Stimulated activated CD4-positive, alpha-beta T cell treated with anti-CD3 and anti-CD28 coated beads, Interleukin-15, amount 100 ng/mL, for 24 hours (primary cell): ENCODE measurements around the gene GSTM3.
A peak's percentile ranks its signal among the peaks of the same experiment; 100 is the strongest.
"Not testable (repeated sequence)": the region's sequence is repeated elsewhere in the genome, so short reads cannot be mapped to it uniquely, and the experiment has no call there.

Experiments used
- DNase-seq: peaks from one replicate; pipeline ENCODE4 v3.0.0-alpha.2; 2020

The GSTM3 gene

DNA sequence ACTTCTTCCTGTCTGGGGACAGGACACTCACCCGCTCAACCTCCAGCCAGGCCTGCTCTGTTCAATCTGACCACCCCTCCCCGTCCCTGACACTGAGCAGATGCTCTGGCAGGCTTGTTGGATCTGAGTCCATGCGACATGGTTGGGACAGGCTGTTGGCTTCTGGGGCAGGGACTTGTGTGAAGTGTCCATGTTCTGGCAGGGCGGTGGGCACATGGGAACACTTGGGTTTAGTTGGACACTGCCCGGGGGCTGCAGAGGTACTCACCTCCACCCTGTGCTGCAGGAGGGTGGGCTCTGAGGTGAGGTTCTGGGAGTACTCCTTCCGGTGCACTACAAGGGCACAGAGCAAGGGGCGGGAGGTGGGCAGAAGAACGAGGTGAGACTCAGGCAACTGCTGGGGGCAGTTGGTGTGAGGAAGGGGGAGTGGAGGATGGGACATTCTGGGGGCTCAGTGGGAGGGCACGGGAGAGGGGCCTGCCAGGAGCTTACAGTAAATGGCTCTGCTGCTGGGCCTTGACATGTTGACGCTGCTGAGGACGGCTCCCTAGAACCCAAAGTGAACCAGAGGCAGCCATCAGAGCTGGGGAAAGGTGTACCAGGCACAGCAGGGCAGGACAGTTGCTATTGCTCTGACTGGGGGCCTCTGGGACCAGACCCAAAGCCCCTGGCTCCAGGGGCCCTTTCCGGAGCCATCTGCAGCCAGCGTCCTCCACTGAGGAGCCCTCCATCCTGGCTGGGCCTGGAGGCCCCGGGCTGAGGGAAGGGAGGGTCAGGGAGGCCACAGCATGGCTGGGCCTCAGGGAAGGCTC, 20.6 kb upstream of the GSTM3 start:
- DNase-seq: no peak

DNA sequence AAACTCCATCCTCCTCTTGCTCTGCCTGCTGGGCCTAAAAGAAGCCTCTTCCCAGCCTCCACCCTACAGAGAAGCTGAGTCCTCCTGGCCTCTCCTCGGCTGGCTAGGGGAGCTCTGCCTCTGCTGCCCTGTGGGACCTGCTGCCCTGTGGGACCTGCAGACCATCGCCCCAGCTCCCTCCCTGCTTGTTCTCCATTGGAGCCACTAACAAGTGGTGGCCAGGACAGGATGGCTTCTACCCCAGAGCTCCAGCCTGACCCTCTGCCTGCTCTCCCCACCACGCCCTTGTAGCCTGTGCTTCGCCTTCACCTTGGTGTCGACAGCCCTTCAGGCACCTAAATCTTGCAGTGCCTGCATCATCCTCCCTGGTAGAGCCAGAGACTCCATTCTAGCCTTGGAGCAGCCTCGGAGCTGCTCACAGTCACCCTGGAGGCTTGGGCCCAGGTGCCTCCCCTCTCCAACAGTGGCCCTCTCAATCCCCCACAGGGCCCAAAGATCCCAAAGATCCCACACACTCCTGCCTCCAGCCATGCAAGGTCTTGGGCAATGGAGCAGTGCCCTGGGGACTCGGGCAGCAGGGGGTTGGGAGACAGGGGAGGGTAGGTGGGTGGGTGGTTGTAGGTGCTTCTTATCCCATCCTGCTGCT, 19.9 kb upstream of the GSTM3 start:
- no peak for DNase-seq

DNA sequence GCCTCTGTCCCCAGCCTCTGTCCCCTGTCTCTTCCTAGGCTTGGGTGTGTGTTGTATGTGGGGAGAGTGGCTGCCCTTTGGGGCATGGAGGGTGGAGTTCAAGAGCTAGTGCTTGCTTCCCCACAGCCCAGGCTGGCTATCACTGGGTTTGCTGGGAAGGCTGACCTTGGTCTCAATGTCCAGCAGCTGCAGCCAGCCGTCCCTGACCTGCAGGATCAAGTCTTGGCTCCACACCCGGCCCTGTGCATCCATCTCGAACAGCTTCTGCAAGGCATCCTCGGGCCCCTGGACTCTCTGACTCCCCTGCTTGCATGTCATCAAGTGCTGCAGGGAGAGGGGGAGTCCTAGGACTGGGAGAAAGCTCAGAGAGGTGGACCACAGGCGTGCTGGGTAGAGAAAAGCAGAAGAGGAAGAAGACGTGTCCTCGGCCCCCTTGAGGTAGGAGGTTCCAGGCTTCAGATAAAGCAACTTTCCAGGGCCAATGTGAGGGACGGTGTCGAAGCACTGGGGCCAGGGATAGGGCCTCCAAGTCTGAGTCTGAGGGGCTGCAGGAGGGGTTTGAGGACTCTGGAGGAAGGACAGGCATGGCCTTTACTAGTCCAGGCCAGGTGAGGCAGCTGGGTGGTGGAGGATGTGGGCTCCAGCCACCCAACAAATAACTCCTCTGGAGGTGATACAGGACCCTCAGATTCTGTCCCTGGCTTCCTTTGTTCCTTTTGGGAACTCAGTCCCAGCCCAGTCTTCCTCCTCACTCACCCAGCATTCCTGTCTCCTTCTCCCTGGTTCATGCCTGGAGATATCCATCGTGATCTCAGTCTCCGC, 18.9 kb upstream of the GSTM3 start:
- DNase-seq: no peak

DNA sequence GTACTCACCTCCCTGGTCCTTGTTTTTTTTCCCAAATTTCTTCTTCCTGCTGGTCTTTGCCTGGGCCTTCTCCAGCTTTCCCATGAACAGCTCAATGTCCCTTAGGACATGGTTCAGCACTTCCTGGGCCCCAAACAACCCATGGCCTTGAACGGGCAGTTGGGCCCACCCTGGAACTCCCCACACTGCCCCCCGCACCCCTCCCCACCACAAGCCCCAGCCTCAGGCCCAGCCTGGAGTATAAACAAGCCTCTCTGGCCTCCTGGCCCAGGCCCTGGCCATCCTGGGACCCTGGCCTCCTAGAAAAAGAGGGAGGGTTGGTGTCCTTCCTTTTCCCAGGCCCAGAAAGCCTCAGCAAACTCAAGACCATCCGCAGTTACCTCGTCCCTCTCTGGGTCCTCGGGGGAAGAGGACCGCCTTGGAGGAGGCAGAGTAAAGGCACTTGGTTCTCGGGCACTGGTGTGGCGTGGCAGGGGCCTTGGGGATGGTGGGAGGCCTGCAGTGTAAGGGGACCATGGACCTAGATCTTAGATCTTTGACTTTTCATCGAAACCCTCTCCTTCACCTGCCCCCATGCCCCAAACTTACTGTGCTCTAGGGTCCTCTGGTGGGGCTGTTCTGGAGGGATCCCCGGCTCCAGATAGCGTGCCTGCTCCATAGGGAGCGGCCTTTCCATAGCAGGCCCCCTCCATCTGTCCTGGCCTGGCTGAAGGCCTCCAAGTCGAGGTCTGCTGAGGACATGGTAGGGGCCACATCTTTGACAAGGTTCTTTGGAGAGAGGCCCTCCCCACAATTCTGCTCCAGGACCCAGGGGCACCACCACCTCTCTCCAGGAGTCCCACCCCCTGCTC, 17.3 kb upstream of the GSTM3 start:
- no peak for DNase-seq

DNA sequence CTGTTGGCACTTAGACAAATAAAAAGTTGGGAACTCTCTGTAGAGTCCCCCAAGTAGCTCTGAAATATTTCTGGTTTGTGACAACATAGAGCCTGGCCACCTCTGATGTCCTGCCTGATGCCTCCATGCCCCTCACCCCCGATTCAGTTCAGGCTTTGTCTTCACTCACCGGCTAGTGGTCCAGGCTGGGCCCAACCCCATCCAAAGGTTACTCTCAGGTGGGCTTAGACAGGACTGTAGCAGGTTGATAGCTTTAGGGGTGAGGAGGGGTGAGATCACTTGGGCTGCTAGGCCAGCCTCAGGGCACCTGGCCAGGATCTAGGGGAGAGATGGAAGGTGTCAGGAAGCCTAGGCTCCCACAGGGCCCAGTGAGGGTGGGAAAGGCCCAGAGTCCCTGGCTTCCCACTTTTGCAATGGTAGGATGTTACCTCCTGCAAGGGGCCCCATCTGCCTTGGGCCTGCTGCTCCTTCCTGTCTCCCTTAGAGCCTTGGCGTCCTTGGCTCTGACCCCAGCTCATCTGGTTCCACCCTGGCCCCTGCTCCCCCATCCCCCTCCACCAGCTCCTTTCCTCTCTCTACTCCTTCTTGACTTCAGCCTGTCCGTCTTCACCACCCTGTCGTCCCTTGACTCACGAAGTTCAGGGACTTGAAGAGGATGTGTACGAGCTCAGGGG, 16.1 kb upstream of the GSTM3 start:
- DNase-seq: no peak

DNA sequence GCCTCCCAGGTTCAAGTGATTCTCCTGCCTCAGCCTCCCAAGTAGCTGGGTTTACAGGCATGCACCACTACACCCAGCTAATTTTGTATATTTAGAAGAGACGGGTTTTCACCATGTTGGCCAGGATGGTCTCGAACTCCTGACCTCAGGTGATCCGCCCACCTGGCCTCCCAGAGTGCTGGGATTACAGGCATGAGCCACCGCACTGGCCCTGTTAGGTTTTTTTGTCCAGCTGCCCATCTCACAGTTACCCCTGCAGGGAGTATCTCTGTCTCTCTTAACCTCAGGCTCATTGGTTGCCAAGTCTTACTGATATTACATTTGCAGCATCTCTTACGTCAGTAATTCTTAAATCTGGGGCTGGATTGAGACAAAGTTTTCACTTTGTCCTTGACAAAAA, 15.5 kb upstream of the GSTM3 start:
- DNase-seq: not testable (repeated sequence)

DNA sequence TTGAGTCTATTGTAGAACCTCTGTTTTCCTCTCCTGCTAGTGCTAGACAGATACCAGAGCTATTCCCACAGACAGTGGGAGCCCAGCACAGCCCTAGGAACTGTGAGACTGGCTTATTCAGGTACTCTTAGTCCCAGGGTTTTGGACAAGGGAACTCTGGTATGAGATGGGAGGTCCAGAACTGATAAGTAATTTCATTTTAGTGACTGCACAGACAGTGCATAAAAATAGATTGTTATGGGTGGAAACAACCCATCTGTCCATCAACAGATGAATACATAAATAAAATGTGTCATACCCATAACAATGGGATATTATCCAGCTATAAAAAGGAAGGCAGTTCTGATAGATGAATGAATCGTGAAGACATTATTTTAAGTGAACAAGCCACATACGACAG, 13.9 kb upstream of the GSTM3 start:
- no peak for DNase-seq

DNA sequence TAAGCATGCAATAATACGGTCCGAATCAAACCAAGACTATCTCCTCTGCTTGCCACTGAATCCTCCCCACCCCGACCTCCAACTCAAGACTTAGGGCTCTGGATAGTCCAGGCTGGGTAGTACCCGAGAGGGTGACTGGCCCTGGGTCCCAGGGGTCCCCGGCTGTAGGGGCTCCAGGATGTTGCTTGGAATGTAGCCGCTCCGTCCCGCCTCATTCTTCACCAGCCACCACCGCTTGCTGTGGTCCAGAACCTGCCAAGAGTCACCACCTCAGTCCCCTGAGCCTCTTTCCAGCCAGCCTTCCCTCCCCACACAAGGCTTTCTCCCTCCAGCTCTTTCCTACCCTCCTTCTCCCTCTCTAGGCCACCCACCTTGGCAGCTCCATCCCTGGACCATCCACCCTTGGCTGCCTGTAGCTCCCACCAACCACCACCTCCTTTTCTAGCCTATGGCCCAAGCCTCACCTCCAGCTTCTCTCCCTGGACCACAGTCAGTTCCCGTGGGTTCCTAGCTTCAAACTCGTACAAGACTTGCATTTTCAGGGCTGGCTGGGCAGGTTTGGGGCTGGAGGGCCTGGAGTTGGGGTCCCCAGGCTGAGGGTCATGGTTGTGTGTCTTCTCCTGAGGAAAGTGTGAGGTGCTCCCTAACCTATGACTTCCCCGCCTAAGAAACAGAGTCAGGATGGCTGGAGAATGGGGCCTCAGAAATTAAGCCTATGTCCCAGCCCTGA, 10.9 kb upstream of the GSTM3 start:
- DNase-seq: no peak

DNA sequence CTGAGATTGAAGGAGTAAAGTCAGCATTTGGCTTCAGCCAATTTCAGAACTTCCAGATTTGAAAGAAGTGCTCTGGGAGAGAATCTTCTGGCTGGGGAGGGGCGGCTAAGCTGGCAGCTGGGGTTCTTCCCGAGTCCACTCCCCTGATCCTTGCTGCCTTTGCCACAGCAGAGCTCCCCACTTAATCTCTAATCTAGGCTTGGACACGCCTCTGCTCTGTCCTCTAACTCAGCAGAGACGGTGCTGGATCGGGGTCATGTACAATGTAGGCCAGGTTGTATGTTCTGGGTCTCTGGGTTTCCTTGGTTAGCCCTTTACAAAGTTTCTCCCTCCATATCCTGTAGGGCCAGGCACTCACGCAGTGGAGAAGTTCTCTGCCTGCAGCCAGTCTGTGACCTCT, 10.1 kb upstream of the GSTM3 start:
- DNase-seq: no peak

DNA sequence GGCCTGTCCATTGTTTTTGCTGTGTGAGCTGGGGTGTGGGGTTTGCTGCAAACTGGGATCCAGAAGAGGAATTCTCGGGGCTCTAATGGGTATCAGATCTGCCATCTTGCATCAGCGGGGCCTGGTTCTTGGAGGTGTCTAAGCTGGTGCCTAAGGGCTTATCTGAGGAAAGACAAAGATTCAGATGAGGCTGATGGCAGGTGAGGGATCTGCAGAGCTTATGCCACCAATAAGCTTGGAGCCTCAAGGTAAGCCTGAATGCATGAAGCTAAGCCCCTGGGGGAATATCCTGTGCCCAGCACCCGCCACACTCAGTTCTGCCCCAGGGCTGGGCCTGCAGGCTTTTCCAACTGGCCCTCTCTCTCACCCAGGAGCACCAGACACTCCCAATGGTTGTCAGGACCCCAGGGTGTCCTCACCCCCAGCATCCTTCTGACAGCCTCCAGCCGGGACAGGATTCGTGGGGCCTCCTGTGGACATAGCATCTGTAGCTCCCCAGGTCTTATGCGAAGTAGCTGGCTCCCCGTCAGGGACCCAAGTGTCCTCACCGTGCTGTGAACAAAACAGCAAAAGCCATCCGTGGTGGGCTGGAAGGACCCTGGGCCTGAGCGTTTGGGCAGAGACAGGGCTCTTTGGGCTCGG, 9.5 kb upstream of the GSTM3 start:
- DNase-seq: no peak

DNA sequence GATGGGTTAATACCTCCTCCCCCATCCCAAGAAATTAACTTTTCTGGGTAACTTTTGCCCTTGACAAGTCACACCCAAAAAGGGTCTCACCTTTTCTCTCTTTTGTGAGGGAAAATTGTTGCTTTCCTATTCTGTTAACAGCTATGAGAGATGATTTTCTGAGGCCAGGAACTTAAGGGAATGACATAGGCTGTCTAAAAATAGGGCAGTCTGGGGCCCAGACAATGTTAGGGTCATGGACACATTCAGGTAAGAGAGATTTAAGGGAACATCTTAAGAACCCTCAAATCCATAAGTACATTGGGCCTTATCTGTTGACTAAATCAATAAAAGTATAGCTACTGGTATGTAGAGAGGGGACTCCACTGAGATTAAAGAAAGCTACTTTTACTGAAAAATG, 8.4 kb upstream of the GSTM3 start:
- no peak for DNase-seq

DNA sequence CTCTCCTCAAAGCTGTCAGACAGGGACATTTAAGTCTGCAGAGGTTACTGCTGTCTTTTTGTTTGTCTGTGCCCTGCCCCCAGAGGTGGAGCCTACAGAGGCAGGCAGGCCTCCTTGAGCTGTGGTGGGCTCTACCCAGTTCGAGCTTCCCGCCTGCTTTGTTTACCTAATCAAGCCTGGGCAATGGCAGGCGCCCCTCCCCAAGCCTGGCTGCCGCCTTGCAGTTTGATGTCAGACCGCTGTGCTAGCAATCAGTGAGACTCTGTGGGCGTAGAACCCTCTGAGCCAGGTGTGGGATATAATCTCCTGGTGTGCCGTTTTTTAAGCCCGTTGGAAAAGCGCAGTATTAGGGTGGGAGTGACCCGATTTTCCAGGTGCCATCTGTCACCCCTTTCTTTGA, 7.5 kb upstream of the GSTM3 start:
- not testable (repeated sequence) for DNase-seq

DNA sequence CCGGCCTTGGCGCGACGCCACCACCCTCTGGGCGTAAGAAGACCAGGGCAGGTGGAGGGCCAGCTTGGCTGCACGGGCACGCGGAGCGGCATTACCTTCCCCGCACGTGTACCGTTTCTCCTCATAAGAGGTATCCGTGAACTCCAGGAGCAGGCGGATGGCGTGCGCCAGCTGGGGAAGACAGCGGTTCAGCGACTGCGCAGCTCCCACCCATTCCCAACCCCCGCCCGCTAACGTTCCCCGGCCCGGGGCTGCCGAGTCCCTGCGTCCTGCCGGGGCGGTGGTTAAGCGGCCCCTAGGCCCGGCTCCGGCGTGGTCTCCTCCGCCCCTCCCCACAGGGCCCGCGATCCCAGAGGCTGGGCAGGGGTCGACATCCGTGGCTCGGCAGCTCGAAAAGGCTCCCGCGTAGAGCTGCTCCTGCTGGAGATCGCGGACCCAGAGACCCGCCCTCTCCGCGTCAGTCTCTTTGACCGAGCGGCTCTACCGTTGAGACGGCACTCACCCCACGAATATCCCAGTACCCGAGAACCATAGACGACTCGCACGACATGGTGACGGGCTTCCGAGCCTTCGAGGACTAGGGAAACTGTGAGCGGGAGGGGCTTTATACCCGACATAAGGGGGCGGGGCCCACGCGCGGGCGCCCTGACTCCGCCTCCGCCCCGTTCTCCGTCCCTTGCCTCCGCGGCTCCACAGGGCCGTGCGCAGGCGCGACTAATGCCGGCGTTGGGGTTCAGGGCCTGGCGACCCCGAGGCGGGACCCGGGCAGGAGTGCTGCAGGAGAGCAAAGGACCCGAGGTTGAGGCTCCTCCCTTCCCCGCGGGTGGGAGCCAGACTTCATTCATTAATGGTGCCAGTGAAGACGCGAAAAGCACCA, 862 bp downstream of the GSTM3 start:
- peak; percentile 88 for DNase-seq

DNA sequence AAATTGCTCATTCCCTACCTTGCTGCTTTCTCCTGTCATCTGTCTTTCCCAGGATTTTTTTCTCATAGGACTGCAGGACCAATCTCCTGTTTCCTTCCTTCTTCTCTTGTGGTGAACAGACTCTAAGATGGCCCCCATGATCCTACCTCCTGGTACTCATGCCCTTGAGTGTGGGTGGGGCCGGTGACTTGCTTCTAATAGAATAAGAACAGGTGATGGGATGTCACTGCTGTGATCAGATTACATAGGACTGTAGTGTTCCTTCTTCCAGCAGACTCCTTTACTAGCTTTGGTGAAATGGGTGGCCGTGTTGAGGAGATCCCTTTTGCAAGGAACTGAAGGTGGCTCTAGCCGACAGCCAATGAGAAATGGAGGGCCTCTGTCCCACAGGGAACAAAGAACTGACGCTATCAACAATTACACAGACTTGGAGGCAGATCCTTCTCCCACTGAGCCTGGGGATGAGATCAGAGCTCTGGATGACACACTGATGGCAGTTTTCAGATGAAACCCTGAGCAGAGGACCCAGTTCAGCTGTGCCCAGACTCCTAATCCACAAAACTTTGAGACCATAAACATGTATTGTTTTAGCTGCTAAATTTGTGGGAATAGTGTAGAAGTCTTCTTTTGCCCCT, 7.5 kb downstream of the GSTM3 start:
- no peak for DNase-seq

DNA sequence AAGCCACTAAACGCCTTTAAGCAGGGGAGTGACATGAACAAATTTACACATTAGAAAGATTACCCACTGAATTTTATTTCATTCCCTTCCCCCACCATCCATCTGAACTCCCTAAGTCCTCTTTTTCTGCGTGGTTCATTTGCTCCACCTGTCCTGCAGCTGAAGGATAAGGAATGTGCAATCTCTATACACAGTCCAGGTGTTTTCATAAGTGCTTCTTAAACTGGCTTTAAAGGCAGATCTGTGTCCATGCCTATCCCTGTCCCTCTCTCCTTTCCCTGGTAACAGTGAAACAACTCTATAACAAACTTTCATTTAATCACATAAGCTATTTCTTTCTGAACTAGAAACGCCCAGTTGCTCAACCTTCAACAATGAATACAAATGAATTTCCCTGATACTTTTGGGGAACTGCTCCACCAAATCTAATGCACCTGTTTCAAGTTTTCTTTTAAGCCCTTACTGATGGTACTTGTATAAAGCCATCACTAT, 8.4 kb downstream of the GSTM3 start:
- DNase-seq: no peak

DNA sequence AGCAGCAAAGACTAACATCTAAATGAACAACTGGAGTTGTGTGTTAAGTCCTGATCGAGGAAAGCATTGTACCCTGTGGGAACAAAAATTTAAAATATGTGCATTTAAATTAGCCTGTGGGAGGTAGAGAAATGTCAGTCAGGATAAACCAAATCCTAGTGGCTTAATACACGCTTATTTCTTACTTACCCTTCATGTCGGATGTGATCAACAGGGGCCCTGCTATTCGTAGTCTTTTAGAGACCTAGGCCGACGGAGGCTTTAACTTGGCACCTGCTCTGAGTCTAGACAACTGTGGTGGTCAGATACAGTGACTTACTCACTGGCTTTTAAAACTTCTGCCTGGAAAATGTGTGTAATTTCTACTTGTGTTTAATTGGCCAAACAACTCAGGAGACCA, 10.2 kb downstream of the GSTM3 start:
- no peak for DNase-seq

DNA sequence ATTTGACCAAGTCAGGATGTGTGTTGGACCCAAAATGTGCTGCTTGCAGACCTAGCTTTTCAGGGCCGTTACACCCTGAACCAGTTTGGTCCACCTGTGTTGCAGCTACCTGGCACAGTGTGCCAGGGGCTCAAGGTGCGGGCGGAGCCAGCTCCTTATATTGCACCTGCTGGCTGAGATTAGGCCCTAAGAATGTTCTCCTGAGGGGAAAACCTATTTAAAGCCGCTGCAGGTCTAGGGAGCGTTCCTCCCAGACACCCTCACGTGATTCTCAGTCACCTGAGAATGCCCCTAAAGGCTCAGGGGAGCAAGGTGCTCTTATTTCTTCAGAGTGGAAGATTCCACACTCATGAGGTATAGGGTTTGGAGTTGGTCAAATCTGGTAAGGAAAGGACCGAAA, 12.0 kb downstream of the GSTM3 start:
- no peak for DNase-seq

DNA sequence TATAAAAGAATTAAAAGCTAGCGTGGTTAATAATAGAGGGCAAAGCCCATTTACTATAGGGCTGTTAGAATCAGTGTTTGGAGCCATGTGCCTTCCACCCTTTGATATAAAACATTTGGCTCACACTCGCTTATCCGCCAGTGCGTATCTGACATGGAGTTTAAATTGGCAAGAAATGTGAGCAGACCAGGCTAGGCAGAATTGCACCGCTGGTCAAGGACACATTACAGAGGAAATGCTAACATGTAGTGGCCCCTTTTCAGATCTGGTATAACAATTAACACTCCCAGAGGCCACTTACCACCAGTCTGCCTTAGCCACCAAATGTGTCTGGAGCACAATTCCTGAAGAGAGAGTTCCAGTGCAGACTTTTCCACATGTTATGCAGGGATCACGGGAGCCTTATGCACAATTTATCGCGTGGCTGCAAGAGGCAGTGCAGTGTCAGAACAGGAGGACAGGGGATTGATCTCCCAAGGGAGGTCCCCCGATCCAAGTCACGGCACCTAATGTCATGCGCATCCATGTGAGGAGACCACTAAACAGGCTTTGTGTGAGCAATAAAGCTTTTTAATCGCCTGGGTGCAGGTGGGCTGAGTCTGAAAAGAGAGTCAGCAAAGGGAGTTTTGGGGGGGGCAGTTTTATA, 14.0 kb downstream of the GSTM3 start:
- no peak for DNase-seq

DNA sequence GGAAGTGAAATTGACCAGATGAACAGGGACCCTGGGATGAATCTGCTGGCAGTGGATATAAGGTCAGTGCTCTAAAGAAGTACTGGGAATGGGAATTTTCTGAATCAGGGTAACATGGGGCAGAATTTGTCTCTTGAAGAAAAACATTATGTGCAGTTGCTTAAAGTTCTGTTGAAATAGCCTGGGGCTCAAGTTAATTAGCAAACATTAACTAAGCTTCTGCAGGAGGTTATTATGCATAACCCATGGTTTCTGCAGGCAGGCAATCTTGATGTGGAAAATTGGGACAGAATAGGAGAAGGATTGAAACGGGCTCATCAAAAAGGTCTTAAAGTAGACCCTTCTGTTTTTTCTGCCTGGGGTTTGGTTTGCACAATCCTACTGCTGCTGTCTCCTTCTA, 14.8 kb downstream of the GSTM3 start:
- no peak for DNase-seq
